ENCODE measurements around the gene IQCF6.
"Not testable (repeated sequence)": the region's sequence is repeated elsewhere in the genome, so short reads cannot be mapped to it uniquely, and the experiment has no call there.

IQCF6 gene

DNA sequence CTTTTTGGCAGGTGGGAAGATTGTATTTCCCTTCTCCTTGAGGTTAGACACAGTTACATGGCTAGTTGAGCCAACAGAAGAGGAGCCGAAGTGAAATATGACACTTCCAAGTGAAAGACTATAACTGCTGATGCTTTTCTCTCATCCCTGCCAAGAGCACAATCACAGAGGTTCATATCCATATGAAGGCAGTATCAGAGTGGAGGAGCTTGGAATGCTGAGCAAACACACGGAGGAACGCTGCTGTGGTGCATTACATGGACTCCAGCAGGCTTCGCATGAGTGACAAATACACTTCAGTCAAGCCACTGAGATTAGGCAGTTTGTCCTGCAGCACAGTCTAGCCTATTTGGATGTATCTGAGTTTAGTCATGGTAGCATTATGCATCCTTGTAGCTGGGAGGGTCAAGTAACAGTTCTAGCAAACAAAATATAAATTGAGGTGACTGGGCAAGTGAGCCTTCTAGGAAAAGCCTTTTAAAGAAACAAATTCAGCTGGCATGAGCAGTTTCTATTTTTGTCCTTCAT is 5.4 kb downstream of the IQCF6 start:
- DNase-seq (ENCODE audit: low read depth) = no peak
- TF ChIP-seq POLR2A (IDR thresholded peaks at IDR 0.05; ENCODE audit: extremely low read depth, insufficient read length) (no peak), MYC (IDR thresholded peaks at IDR 0.05; ENCODE audit: low read depth, low read length) (no peak)
- TF ChIP-seq, protein P1, sequence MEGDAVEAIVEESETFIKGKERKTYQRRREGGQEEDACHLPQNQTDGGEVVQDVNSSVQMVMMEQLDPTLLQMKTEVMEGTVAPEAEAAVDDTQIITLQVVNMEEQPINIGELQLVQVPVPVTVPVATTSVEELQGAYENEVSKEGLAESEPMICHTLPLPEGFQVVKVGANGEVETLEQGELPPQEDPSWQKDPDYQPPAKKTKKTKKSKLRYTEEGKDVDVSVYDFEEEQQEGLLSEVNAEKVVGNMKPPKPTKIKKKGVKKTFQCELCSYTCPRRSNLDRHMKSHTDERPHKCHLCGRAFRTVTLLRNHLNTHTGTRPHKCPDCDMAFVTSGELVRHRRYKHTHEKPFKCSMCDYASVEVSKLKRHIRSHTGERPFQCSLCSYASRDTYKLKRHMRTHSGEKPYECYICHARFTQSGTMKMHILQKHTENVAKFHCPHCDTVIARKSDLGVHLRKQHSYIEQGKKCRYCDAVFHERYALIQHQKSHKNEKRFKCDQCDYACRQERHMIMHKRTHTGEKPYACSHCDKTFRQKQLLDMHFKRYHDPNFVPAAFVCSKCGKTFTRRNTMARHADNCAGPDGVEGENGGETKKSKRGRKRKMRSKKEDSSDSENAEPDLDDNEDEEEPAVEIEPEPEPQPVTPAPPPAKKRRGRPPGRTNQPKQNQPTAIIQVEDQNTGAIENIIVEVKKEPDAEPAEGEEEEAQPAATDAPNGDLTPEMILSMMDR (IDR thresholded peaks at IDR 0.05; ENCODE audit: low read depth, low read length) = no peak
- TF ChIP-seq, protein P2, sequence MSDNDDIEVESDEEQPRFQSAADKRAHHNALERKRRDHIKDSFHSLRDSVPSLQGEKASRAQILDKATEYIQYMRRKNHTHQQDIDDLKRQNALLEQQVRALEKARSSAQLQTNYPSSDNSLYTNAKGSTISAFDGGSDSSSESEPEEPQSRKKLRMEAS (IDR thresholded peaks at IDR 0.05; ENCODE audit: low read depth, low read length) = no peak
- H3K4me3 ChIP-seq (ENCODE audit: low read depth, low read length) = no peak overlapping the region

DNA sequence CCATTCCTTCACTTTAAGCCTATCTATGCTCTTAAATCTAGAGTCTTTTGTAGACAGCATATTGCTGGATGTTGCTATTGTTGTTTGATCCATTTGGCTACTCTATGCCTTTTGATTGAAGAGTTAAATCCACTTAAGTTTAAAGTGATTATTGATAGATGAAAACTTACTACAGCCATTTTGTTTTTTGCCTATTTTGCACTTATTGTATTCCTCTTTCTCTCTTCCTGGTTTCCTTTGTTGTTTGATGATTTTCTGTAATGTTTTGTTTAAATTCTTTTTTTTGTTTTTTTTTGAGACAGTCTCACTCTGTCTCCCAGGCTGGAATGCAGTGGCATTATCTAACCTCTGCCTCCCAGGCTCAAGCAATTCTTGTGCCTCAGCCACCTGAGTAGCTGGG is 19.8 kb downstream of the IQCF6 start:
- DNase-seq (ENCODE audit: low read depth) = no peak
- TF ChIP-seq MYC (IDR thresholded peaks at IDR 0.05; ENCODE audit: low read depth, low read length) (no peak), POLR2A (IDR thresholded peaks at IDR 0.05; ENCODE audit: extremely low read depth, insufficient read length) (no peak)
- TF ChIP-seq, protein P2 (IDR thresholded peaks at IDR 0.05; ENCODE audit: low read depth, low read length) = no peak
- TF ChIP-seq, protein P1 (IDR thresholded peaks at IDR 0.05; ENCODE audit: low read depth, low read length) = no peak
- no peak overlapping the region for H3K4me3 ChIP-seq (ENCODE audit: low read depth, low read length)

DNA sequence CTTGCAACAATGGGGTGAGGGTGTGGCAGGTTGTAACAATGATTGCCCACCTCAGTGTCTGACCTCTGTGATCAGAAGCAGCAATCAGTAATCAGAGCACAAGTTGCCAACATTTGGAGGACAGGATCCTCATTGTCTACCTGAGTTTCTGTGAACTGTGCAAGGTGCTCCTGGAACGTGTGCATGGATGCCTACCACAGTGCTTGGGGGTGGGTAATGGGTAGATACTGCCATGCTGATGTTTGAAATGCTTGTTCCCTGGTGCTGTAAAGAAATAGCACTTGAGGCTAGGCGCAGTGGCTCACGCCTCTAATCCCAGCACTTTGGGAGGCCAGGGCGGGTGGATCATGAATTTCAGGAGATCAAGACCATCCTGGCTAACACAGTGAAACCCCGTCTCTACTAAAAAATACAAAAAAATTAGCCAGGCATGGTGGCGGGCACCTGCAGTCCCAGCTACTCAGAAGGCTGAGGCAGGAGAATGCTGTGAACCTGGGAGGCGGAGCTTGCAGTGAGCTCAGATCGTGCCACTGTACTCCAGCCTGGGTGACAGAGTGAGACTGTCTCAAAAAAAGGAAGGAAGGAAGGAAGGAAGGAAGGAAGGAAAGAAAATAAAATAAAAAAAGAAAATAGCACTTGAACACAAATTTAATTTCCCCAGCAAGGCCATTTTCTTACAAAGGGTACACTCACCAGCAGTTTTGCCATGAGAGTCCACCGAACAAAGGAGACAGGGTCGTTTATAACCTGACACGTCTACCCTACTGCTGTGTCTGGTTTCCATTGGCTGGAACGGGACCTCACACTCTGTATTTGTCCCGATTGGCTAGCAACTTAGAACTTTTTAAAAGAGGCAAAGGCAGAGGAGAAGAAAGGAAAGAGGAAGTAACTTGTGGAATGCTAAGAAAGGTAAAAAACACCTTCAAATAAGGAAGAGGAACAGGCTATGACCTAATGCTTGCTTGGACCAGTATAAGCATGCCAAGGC is 25.0 kb downstream of the IQCF6 start:
- DNase-seq (ENCODE audit: low read depth) = not testable (repeated sequence)

DNA sequence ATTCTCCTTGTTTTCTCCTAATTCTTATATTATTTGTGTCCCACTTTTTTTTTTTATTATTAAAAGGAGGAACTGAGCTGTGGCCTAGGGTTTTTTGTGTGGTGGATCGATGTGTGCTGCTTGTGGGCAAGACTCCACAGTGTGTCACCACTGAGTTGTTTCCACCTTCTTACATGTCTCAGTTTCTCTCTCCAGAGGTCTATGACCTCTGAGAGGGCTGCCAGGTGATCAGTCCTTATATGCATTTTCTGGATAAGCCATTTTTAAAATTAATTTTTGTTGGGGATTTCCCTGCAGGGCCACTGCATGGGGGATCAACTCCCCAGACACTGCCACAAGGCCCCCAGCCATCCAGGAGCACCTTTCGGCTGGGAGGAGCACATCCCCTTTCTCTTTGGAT is 27.8 kb downstream of the IQCF6 start:
- TF ChIP-seq POLR2A (IDR thresholded peaks at IDR 0.05; ENCODE audit: extremely low read depth, insufficient read length) = no peak
- TF ChIP-seq, protein P1 (IDR thresholded peaks at IDR 0.05; ENCODE audit: low read depth, low read length) = no peak
- no peak for TF ChIP-seq MYC (IDR thresholded peaks at IDR 0.05; ENCODE audit: low read depth, low read length)
- TF ChIP-seq, protein P2 (IDR thresholded peaks at IDR 0.05; ENCODE audit: low read depth, low read length) = no peak
- no peak for DNase-seq (ENCODE audit: low read depth)

More for the DNA sequence above, 25.0 kb downstream of the IQCF6 start:
- not testable (repeated sequence) for H3K4me3 ChIP-seq (ENCODE audit: low read depth, low read length)

DNA sequence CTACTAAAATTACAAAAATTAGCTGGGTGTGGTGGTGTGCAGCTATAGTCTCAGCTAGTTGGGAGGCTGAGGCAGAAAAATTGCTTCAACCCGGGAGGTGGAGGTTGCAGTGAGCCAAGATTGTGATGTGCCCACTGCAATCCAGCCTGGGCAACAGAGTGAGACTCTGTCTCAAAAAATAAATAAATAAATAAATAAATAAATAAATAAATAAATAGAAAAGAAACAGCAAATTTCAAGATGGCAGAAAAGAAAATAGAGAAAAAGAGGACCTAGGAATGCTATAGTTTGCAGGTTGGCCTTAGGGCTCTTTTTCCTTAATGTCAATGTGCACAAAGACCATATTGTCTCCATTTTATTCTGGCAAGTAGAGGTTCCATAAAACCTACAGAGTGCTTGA is 28.2 kb downstream of the IQCF6 start:
- no peak overlapping the region for H3K4me3 ChIP-seq (ENCODE audit: low read depth, low read length)
- no peak for DNase-seq (ENCODE audit: low read depth)
- TF ChIP-seq POLR2A (IDR thresholded peaks at IDR 0.05; ENCODE audit: extremely low read depth, insufficient read length) = no peak
- TF ChIP-seq, protein P2 (IDR thresholded peaks at IDR 0.05; ENCODE audit: low read depth, low read length) = no peak
- no peak for TF ChIP-seq MYC (IDR thresholded peaks at IDR 0.05; ENCODE audit: low read depth, low read length)
- TF ChIP-seq, protein P1 (IDR thresholded peaks at IDR 0.05; ENCODE audit: low read depth, low read length) = no peak

More for the DNA sequence above, 27.8 kb downstream of the IQCF6 start:
- H3K4me3 ChIP-seq (ENCODE audit: low read depth, low read length) = no peak overlapping the region

DNA sequence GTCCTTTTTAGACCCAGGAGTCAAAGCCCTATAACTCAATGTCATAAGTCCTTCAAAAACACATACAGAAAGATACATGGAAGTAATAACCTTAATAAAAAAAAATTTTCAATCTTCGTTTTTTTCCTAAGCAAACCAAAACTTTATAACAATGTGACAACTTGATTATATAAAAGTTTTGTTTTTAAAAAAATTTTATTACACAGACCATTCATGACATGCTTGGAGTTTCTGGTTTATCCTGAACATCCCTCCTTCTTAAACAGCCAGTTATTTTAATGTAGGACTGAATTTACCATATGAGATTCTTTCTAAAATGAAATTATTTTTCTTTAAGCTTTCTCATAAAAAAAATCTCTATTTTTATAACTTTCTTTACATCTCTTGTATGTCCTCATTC is 30.7 kb downstream of the IQCF6 start:
- DNase-seq (ENCODE audit: low read depth) = no peak
- TF ChIP-seq POLR2A (IDR thresholded peaks at IDR 0.05; ENCODE audit: extremely low read depth, insufficient read length) (no peak), MYC (IDR thresholded peaks at IDR 0.05; ENCODE audit: low read depth, low read length) (no peak)
- TF ChIP-seq, protein P1 (IDR thresholded peaks at IDR 0.05; ENCODE audit: low read depth, low read length) = no peak
- TF ChIP-seq, protein P2 (IDR thresholded peaks at IDR 0.05; ENCODE audit: low read depth, low read length) = no peak
- H3K4me3 ChIP-seq (ENCODE audit: low read depth, low read length) = no peak overlapping the region

All from NB4 (cell line).